Measurements from ENCODE around the gene ADGRL3.

The ADGRL3 gene

DNA sequence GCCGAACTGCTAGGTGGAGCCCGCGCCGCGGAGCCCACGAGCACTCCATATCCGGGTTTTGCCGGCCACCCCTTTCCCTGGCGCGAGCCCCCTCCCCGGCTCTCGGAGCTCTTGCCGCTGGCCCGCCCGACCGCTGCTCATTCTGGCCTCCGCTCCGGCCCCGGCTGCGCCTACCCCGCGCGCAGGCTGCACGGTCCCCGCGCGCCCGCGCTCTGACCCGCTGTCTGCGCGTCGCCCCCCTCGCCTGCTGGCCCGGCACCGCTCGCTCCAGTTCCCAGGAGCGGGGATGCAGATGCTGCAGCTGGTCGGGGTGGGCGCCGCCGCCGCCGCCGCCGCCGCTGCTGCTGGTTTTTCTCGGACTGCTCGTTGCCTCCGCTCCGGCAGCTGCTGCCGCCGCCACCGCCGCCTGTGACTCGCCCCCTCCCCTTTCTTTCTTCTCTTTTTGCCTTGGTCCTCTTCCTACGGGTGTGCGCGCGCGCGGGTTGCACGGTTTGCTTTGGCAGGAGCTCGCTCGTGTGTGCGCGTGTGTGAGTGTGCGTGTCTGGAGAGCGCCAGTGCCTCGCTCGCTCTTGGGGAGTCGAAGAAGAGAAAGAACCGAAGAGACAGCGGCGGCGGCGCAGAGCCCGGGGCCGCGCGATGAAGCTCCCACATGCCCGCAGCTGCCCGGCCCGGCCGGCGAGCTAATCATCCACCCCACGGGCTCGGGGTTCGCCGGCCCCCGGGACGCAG is at the start of gene ADGRL3:
Gene ADGRL3, plus strand, starts transcription at position 140 of the 729 bp plus-strand sequence.
- DNase-seq (ENCODE audit: low spot score), result peak; percentile 19

GRCh38 chr4:61152433-61152832 is 47.7 kb upstream of the ADGRL3 start:
- DNase-seq (ENCODE audit: low spot score), result no peak

GRCh38 chr4:61160478-61160877 is 39.6 kb upstream of the ADGRL3 start:
- DNase-seq (ENCODE audit: low spot score), result no peak

DNA sequence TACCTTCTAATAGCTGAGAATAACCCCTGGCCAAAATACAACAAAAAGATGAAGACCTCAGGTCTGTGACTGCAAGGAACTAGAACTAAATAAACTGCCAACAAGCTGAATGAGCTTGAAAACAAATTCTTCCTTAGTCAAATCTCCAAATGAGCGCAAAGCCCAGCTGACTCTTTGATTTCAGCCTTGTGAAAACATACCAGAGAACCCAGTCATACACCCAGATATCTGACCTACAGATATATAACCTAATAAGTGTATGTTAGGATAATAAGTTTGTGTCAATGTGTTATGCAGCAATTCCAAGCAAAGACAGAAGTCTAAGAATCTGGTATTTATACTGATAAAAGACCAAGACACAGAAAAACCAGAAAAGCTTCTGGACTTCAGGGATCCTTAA is 38.0 kb upstream of the ADGRL3 start:
- no peak for DNase-seq (ENCODE audit: low spot score)

DNA sequence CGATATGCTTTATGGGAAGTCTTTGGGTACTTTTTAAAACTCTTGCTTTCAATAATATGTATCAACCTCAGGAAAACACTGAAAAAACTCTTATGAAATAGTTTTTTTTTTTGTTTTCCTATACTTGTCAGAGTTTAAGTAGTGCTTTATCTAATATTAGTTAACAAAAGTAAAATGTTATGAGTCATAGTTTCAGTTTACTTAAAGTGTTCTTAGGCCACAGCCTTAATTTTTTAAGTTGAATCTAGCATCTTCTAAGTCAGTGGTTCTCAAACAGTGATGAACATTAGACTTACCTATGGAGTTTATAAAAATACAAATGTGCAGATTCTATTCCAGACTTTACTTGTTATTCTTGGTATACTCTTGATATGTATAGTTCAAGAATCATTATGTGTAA is 26.3 kb upstream of the ADGRL3 start:
- no peak for DNase-seq (ENCODE audit: low spot score)

- DNase-seq (ENCODE audit: low spot score), result no peak
Observed at GRCh38 chr4:61175495-61175894, 24.6 kb upstream of the ADGRL3 start.

GRCh38 chr4:61177367-61177766 is 22.8 kb upstream of the ADGRL3 start:
- DNase-seq (ENCODE audit: low spot score), result no peak

- no peak for DNase-seq (ENCODE audit: low spot score)
Observed at GRCh38 chr4:61180405-61180804, 19.7 kb upstream of the ADGRL3 start.

DNA sequence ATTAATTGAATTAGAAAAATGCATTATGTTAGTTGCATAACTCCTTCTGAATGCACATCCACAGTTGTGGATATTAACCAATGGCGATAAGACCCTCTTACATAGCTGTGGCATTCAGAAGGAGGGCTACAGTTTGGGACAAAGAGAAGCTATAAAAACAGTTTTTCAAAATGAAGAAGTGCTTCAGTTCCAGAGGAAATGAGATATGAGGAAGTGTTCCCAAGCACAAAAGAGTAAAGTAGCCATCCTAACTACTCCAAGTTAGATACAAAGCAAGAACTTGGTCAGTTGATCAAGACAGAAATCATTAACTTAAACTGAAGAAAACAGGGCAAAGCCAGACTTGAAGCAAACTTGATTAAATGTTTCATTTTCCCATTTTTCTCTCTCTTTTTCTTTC is 17.2 kb upstream of the ADGRL3 start:
- DNase-seq (ENCODE audit: low spot score), result no peak

GRCh38 chr4:61185288-61185687 is 14.8 kb upstream of the ADGRL3 start:
- DNase-seq (ENCODE audit: low spot score), result no peak

DNA sequence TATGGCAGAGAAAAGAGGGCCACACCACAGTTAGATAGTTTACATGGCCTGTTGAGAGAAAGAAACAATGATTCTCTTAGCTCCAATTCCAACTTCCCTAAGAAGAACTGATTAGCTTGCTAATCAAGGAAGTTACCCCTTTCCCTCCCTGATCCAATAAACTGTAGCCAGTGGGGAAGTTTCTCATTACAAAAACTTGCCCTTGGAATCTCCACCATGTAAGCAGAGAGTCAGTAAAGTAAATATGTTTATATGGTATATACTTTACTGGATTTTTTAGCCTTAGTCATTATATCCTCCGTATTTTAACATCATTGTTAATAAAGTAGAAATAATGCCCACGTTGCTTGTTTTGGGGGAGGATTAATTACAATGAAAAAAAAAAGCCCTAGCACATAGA is 7.7 kb upstream of the ADGRL3 start:
- DNase-seq (ENCODE audit: low spot score), result no peak

GRCh38 chr4:61193863-61194262 is 6.3 kb upstream of the ADGRL3 start:
- DNase-seq (ENCODE audit: low spot score), result no peak

DNA sequence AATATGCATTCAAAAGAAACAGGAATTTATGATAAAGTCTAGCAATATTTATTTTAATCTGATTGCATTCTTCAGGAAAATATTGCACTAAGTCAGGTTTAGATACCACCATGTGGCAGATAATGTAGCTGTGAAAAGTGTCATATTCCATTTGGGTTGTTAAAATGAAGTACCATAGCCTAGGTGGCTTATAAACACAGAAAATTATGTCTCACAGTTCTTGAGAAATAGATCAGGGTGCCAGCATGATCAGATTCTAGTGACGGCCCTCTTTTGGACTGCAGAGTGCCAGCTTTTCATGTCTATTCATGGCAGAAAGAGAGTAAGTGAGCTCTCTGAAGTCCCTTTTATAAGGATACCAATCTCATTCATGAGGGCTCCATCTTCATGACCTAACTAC is 5.6 kb upstream of the ADGRL3 start:
- no peak for DNase-seq (ENCODE audit: low spot score)

GRCh38 chr4:61195101-61195500 is 5.0 kb upstream of the ADGRL3 start:
- no peak for DNase-seq (ENCODE audit: low spot score)

DNA sequence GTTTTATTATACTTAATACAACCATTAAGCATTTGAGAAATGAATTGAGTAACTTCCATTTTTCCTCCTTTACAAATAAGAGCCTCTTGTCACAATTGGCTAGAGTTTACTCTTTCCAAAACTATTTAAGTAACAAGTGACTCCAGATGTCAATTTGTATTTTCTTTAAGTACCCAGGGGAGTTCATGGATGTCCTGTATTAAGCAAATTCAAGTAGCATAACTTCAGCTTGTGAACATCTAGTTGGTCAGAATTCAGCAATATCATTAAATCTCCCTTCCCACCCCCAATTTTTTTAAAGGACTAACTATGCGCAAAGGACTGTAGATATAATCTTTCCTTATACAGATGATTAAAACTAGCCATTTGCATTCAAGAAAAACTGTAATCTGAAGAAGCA is 1.4 kb upstream of the ADGRL3 start:
- DNase-seq (ENCODE audit: low spot score), result no peak

GRCh38 chr4:61199873-61200186 is 296 bp upstream of the ADGRL3 start:
- DNase-seq (ENCODE audit: low spot score), result no peak

DNA sequence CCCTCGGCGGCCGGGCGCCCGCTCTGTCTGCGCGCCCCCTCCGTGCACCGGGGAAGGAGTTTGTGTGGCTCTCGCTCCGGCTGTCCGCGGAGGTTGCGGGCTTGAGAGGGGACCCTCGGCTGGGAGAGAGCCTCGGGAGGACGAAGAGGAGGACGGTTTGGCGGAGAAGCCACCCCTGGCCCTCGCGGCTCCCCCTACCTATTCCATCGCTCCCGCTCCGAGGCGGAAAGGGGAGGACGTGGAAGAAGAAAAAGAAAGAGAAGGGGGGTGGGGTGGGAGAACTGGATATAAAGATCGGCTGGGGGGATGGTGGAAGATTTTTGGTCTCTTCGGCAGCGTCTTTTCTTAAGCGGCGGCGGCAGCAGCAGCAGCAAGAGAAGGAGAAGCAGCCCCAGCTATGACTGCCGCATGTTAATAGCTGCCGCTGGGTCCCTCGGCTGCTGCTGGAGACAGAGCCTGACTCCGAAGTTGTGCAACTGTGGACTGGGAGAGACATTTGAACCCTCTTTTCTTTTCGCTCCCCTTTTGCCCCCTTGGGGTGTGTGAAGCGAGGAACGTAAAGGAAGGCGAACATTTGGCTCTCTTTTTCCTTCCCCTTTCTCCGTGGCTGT is 895 bp downstream of the ADGRL3 start:
- peak; percentile 40 for DNase-seq (ENCODE audit: low spot score)

DNA sequence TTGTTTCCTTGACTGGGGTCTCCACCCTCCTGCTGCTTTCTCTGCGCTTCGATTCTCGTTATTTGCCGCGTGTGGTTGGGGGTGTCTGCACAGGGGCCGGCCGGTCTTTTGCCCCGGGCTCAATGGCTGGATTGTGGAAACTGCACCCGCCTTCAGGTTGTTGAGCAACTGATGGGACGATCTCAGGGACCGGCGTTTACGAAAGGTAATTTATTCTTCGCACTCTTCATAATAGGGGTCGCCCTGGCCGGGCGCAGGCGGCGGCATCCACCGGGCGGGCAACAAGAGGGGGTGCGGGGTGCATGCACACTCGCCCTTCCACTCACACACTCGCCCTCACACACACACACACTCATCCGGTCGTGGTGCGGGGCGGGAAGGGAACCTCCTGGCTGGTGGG is 1.4 kb downstream of the ADGRL3 start:
- peak; percentile 10 for DNase-seq (ENCODE audit: low spot score)

- DNase-seq (ENCODE audit: low spot score), result peak; percentile 12
Observed at GRCh38 chr4:61201961-61202637, 2.0 kb downstream of the ADGRL3 start.

GRCh38 chr4:61202638-61203435 is 2.7 kb downstream of the ADGRL3 start:
- peak; percentile 82 for DNase-seq (ENCODE audit: low spot score)

DNA sequence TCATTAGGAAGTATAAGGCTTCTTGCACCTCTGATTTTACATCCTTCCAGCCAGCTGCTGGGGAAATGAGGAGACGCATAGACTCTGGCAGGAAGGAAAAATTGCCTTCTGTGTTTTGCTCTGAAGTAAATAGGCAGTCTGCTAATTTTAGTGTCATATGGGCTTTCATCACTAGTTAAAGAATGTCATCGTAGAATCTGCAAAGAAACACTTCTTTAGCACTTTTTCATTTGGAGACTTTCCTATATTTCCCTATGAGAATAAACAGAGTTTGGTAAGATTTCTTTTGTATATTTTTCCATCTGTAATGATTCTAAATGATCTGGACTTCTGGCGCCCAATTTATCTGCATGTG is 3.3 kb downstream of the ADGRL3 start:
- no peak for DNase-seq (ENCODE audit: low spot score)

DNA sequence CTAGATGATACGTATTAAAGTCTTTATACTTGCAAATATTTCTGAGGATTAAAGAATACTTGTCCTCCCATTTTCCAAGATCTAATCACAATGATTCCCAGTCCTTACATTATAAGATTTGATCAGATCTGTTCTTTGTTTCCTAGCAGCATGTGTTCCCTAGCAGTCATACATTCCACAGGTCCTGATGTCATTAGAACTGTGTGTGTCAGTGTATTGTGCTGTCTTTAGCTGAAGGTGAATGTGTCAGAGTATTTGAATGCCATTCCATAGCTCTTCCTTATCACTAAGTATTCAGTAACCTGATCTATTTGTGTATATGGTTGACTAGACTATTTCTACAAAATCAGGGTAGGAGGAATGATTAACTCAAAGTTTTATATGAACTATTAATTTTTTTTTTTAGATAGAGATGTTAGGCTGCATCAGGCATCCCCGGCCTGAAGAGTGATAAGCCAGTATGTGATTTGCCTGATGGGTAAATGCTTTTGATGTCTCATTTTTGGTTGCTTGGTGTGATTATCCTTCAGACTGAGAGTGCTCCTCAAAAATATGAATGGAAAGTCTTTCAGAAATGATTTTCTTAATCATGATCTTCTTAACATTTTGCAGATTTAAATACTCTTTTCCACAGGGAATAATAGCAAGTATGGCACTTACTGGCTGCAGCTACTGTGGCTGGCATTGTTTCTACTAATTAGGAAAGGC is 4.4 kb downstream of the ADGRL3 start:
- peak; percentile 91 for DNase-seq (ENCODE audit: low spot score)
